Epithelial cell of esophagus (primary cell): ENCODE data around the gene DNAJA3.
A peak's percentile ranks its signal among the peaks of the same experiment; 100 is the strongest.

ENCODE experiments used
- DNase-seq: peaks from one replicate; pipeline ENCODE4 v3.0.0; 2010; ENCODE audit warnings: low read depth
- H3K4me3 ChIP-seq: 2 replicates; pipeline ENCODE4 v1.5.1; 2011; ENCODE audit warnings: mild to moderate bottlenecking, low read length, control low read depth
- TF ChIP-seq, protein P1 (sequence below): IDR thresholded peaks from 2 replicates; pipeline ENCODE4 v1.5.1; 2011; ENCODE audit warnings: low read depth, mild to moderate bottlenecking, low read length, control low read depth, inconsistent platforms; ENCODE audit not compliant: insufficient read depth; ENCODE audit errors: missing control alignments

The DNAJA3 gene

DNA sequence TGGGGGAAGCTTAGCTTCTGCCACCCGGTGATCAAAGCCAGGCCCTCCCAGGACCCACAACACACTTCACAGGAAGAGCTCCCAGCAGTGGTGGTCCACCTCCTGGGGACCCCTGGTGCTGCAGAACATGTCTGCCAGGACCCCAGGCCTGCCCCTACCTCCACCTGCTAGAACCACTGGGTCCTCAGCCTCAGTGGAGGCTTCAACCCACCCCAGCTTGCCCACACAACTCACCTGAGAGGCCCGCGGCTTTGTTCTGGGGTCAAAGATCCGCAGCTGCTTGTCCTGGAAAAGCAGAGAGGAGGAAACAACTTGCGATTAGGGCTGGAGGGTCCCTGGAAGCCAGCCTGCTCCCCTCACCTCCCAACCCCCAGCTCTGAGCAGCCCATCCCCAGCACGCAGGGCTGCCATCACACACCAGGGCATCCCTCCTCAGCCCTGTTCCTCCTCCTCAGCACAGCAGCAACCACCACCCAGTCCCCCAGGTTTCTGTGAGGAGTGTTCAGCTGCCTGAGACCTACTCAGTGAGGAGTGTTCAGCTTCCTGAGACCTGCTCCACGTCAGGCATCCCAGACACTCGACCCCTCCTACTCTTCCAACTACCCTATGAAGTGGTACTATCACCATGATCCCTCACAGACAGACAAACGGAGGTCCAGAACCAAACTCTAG is 30.5 kb upstream of the DNAJA3 start:
- H3K4me3 ChIP-seq = no peak overlapping the region
- DNase-seq = no peak
- TF ChIP-seq, protein P1, sequence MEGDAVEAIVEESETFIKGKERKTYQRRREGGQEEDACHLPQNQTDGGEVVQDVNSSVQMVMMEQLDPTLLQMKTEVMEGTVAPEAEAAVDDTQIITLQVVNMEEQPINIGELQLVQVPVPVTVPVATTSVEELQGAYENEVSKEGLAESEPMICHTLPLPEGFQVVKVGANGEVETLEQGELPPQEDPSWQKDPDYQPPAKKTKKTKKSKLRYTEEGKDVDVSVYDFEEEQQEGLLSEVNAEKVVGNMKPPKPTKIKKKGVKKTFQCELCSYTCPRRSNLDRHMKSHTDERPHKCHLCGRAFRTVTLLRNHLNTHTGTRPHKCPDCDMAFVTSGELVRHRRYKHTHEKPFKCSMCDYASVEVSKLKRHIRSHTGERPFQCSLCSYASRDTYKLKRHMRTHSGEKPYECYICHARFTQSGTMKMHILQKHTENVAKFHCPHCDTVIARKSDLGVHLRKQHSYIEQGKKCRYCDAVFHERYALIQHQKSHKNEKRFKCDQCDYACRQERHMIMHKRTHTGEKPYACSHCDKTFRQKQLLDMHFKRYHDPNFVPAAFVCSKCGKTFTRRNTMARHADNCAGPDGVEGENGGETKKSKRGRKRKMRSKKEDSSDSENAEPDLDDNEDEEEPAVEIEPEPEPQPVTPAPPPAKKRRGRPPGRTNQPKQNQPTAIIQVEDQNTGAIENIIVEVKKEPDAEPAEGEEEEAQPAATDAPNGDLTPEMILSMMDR = no peak

DNA sequence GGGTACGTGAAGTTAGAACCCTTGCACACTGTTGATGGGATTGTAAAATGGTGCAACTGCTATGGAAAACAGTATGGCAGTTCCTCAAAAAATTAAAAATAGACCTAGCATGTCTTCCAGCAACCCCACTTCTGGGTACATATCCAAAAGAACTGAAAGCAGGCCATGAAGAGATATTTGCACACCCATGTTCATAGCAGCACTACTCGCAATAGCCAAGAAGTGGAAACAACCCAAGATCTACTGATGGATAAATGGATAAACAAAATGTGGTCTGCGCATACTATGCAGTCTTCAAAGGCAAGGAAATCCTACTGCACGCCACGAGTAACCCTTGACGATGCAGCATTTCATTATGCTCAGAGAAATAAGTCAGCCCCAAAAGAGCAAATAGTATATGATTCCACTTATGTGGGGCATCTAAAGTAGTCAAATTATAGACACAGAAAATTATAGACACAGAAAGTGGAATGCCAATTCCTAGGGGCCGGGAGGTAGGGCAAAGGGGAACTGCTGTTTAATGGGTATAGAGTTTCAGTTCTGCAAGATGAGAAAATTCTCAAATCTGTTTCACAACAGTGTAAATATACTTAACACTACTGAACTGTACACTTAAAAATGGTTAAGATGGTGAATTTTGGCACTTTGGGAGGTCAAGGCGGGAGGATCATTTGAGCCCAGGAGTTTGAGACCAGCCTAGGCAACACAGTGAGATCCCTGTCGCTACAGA is 26.5 kb upstream of the DNAJA3 start:
- TF ChIP-seq, protein P1 = no peak
- no peak overlapping the region for H3K4me3 ChIP-seq
- DNase-seq = no peak

DNA sequence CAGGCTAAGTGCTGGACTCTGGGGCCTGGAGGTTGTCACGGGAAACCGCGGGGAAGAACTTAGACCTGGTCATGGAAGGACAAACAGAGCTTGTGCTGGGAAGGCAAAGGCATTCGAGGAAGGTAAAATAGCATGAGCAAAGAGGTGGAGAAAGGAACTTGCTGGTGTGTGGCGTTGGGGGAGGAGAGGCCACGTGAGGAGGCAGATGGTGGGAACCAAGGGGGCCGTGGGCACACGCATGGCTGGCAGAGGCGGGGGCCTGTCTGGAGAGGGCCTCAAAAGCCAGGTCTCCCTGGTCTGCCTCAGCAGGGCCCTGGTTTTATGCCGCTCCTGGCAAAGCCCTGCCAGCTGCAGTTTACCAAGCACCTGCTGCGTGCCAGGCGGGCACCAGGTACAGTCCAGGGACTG is 24.6 kb upstream of the DNAJA3 start:
- no peak overlapping the region for H3K4me3 ChIP-seq
- DNase-seq = no peak
- TF ChIP-seq, protein P1 = no peak

- TF ChIP-seq, protein P1 = no peak
- DNase-seq = no peak
- no peak overlapping the region for H3K4me3 ChIP-seq
Measured at GRCh38 chr16:4401510-4401909, 24.2 kb upstream of the DNAJA3 start.

GRCh38 chr16:4402439-4403132 is 23.1 kb upstream of the DNAJA3 start:
- TF ChIP-seq, protein P1 = peak; percentile 81
- H3K4me3 ChIP-seq = peak overlapping the region; percentile 22
- DNase-seq = peak; percentile 75

DNA sequence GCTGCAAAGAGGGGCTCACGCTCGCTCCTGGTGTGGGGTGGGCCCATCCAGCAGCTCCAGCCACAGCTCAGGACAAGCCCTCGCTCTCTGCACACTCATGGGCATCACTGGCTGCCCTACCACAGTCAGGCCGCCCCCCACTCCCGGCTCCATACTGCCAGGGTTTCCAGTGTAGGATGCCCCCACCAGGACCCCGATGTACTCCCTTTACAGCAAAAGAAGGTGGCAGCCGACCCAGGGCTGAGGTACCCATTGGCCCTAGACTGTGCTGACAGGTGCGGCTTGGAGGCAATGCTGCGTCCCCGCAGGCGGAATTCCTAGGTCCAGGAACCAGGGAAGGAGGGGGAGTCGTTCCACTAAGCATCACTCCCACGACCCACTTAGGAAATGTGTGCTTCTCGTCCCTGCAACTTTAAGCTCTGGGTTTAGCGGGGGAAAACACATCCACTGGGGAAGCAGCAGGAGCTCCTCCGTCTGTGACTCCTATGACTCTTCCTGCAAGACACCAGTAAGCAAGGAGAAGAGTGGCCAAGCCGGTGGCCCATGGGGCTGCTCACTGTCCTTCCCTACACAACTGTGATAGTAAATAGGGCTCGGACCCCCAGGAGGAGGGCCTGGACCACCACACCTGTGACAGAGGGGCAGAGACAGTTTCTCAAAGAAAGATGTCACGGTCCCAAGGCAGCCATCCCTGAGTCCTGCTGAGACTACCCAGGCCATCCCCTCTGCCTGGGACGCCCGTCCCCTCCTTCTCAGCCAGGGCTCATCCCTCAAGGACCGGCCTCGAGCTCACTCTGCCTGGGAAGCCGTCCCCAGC is 22.3 kb upstream of the DNAJA3 start:
- no peak overlapping the region for H3K4me3 ChIP-seq
- TF ChIP-seq, protein P1 = no peak
- no peak for DNase-seq
